ENCODE measurements around the gene NEB. TPM values are rescaled to one million over a fixed set of nuclear protein-coding genes. Genes with fewer than 3 reads are reported as not detected.

Gene NEB
- total and polyA plus RNA-seq, 2 experiments from 2014 or later = 0.40 to 1.2 TPM

DNA sequence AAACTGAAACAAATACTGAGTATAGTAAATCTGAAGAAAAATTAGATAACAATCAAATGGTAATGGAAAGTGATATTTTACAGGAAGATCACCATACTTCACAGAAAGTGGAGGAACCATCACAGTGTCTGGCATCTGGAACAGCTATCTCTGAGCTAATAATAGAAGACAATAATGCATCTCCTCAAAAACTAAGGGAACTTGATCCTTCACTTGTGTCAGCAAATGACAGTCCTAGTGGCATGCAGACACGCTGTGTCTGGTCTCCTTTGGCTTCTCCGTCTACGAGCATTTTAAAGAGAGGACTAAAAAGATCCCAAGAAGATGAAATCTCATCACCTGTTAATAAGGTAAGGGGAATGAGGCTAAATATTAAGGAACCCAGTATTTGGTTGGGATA is 268.5 kb downstream of the NEB start:
- Histone ChIP-seq H3K27ac (no peak overlapping the region), H3K9me3 (ENCODE audit: low read depth) (no peaks in the 10 kb centered on the region), H3K36me3 (peaks cover 79% of the 10 kb centered on the region), H3K4me3 (no peak overlapping the region), H3K4me1 (ENCODE audit: low read depth) (no peaks in the 10 kb centered on the region), H3K27me3 (no peaks in the 10 kb centered on the region)
- no peak for DNase-seq (ENCODE audit: low read depth in 1 of 2, low spot score in 1 of 2)
- TF ChIP-seq, protein P1, sequence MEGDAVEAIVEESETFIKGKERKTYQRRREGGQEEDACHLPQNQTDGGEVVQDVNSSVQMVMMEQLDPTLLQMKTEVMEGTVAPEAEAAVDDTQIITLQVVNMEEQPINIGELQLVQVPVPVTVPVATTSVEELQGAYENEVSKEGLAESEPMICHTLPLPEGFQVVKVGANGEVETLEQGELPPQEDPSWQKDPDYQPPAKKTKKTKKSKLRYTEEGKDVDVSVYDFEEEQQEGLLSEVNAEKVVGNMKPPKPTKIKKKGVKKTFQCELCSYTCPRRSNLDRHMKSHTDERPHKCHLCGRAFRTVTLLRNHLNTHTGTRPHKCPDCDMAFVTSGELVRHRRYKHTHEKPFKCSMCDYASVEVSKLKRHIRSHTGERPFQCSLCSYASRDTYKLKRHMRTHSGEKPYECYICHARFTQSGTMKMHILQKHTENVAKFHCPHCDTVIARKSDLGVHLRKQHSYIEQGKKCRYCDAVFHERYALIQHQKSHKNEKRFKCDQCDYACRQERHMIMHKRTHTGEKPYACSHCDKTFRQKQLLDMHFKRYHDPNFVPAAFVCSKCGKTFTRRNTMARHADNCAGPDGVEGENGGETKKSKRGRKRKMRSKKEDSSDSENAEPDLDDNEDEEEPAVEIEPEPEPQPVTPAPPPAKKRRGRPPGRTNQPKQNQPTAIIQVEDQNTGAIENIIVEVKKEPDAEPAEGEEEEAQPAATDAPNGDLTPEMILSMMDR (IDR thresholded peaks at IDR 0.05; ENCODE audit: low read depth, low read length) = no peak

DNA sequence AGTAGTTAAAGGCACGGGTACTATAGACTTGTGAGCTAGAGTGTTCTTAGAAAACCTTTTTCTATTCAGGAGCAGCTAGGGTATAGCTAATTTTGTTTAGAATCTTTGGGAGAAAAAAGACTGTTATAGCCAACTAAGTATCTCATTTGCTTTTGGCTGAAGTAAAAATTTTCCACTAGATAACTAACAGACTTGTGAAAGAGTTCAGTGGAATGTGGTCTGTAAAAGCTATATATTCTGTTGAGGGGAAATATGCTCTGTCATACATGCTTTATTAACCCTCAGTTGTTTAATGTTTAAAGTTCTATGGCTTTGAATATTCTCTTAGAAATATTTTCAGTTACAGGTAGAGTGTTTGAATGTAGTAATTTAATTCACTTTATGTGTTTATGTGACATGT is 274.9 kb downstream of the NEB start:
- H3K9me3 ChIP-seq (ENCODE audit: low read depth) = no peaks in the 10 kb centered on the region
- H3K4me3 ChIP-seq = no peak overlapping the region
- no peaks in the 10 kb centered on the region for H3K4me1 ChIP-seq (ENCODE audit: low read depth)
- peak in 1 of 2 donors; percentile 70 for DNase-seq (ENCODE audit: low read depth in 1 of 2, low spot score in 1 of 2)
- no peaks in the 10 kb centered on the region for H3K27me3 ChIP-seq
- no peak overlapping the region for H3K27ac ChIP-seq
- H3K36me3 ChIP-seq = peaks cover 85% of the 10 kb centered on the region
- TF ChIP-seq, protein P1 (IDR thresholded peaks at IDR 0.05; ENCODE audit: low read depth, low read length) = no peak

DNA sequence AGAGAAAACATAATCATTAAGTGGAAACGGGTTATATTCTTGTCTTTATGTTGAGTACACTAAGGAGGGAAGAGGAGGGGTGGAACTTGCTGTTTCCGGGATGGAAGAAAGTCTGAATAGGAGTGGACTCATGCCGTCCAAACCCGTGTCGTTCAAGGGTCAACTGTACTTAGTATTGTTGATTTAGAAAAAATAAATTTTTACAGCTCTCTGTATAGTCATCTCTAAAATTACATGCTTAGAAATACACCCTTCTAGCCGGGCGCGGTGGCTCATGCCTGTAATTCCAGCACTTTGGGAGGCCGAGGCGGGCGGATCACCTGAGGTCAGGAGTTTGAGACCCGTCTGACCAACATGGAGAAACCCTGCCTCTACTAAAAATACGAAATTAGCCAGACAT is 295.1 kb downstream of the NEB start:
- Histone ChIP-seq H3K27me3 (no peaks in the 10 kb centered on the region), H3K27ac (no peak overlapping the region), H3K36me3 (peaks cover 70% of the 10 kb centered on the region), H3K4me3 (no peak overlapping the region), H3K4me1 (ENCODE audit: low read depth) (no peaks in the 10 kb centered on the region), H3K9me3 (ENCODE audit: low read depth) (no peaks in the 10 kb centered on the region)
- TF ChIP-seq, protein P1 (IDR thresholded peaks at IDR 0.05; ENCODE audit: low read depth, low read length) = no peak
- DNase-seq (ENCODE audit: low read depth in 1 of 2, low spot score in 1 of 2) = no peak

DNA sequence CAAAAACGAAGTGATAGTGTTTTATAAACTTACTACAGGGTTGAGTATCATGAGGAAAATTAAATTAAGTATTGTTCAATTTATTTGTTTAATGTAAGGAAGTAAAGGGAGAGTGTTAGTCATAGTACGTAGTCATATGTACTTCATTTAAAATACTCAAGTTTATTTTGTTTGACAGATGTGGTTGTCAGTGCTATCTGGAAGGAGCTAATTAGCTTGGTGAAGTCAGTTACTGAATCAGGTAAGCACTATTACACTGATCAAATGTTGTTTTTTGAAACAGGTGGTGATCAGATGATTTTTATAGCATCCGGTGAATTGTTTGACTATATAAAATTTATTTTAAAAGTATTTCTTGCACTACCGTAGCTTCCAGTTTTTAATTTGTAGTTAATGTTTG is 295.8 kb downstream of the NEB start:
- no peaks in the 10 kb centered on the region for H3K27me3 ChIP-seq
- no peak for DNase-seq (ENCODE audit: low read depth in 1 of 2, low spot score in 1 of 2)
- no peak overlapping the region for H3K27ac ChIP-seq
- H3K4me3 ChIP-seq = no peak overlapping the region
- no peaks in the 10 kb centered on the region for H3K9me3 ChIP-seq (ENCODE audit: low read depth)
- TF ChIP-seq, protein P1 (IDR thresholded peaks at IDR 0.05; ENCODE audit: low read depth, low read length) = no peak
- H3K4me1 ChIP-seq (ENCODE audit: low read depth) = no peaks in the 10 kb centered on the region
- H3K36me3 ChIP-seq = peaks cover 72% of the 10 kb centered on the region

DNA sequence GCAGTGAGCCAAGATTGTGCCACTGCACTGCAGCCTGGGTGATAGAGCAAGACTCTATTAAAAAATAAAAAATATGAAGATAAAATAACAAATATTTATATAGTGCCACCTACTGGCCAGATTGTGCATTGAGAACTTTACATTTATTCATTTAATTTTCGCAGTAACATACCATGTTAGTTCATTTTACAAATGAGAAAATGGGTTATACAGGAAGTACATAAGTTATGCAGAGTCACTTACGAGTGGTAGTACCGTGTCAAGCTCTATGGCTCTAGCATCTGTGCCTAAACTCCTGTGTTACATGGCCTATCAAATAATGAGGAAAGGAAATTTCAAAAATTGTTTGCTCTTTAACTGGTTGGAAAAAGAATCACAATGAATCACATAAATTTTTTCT is 296.6 kb downstream of the NEB start:
- Histone ChIP-seq H3K27ac (no peak overlapping the region), H3K27me3 (no peaks in the 10 kb centered on the region), H3K4me1 (ENCODE audit: low read depth) (no peaks in the 10 kb centered on the region), H3K4me3 (no peak overlapping the region), H3K36me3 (peaks cover 74% of the 10 kb centered on the region), H3K9me3 (ENCODE audit: low read depth) (no peaks in the 10 kb centered on the region)
- TF ChIP-seq, protein P1 (IDR thresholded peaks at IDR 0.05; ENCODE audit: low read depth, low read length) = peak; percentile 40
- peak; percentile 20 to 52 for DNase-seq (ENCODE audit: low read depth in 1 of 2, low spot score in 1 of 2)

Other genes with a start within 250 kb of the NEB start
- gene ARL5A, start 93.9 kb upstream of the NEB start, total RNA-seq = 47.6 and 48.0 TPM in 2 replicates
- gene ARL5A, start 93.9 kb upstream of the NEB start, polyA plus RNA-seq = 26.7 and 31.0 TPM in 2 replicates